ENCODE measurements around the gene PHTF2.

- TF ChIP-seq REST (IDR thresholded peaks at IDR 0.05; ENCODE audit: low read depth) (no peak), EZH2 (IDR thresholded peaks at IDR 0.05) (no peak), CTCF (IDR thresholded peaks at IDR 0.05 in 2 of 3, conservative IDR thresholded peaks at IDR 0.05 in 1 of 3; ENCODE audit: borderline replicate concordance in 1 of 3, insufficient read depth in 1 of 3, low read depth in 2 of 3, low read length in 2 of 3) (no peak), RAD21 (IDR thresholded peaks at IDR 0.05; ENCODE audit: low read depth) (no peak), EZH2phosphoT487 (IDR thresholded peaks at IDR 0.05; ENCODE audit: borderline replicate concordance) (no peak), POLR2A (IDR thresholded peaks at IDR 0.05; ENCODE audit: borderline replicate concordance, extremely low read depth, insufficient read depth, insufficient read length) (no peak), POLR2AphosphoS5 (IDR thresholded peaks at IDR 0.05; ENCODE audit: low read depth, low read length) (no peak)
Measured at GRCh38 chr7:78002715-78003114, 204.1 kb downstream of the PHTF2 start.

Data from HCT116 (cell line).